WTC11 (cell line): ENCODE results near the gene STAT1. TPM values are rescaled to one million over a fixed set of nuclear protein-coding genes. Genes with fewer than 3 reads are reported as not detected.

ENCODE experiments used
- ATAC-seq: fragments of 200-7000 bp; cut with Tn5 transposase; 2 replicates; pipeline ENCODE4 v1.10.0; 2021; ENCODE audit warnings: mild to moderate bottlenecking, moderate library complexity
- CTCF ChIA-PET: fragments of 300-600 bp; sonication (Branson Sonifier 250); formaldehyde crosslinking; loops from one replicate; lab custom pipeline; 2021; ENCODE audit warnings: antibody characterized with exemption; lab: Charles Lee
- POLR2A ChIA-PET: fragments of 350-600 bp; sonication (Branson Sonifier 250); formaldehyde crosslinking; loops from one replicate; lab custom pipeline; 2021; ENCODE audit warnings: antibody characterized with exemption; lab: Charles Lee
- DNase-seq: peaks from one replicate; pipeline ENCODE4 v3.0.0; 2021; ENCODE audit warnings: low spot score
- H3K27ac Mint-ChIP-seq: 2 replicates; pipeline ENCODE4 v1.8.0; 2021; ENCODE audit warnings: mixed read lengths
- H3K27me3 Mint-ChIP-seq: 2 replicates; pipeline ENCODE4 v1.8.0; 2021; ENCODE audit warnings: low read depth, mild to moderate bottlenecking, moderate library complexity, mixed read lengths
- H3K36me3 Mint-ChIP-seq: 2 replicates; pipeline ENCODE4 v1.8.0; 2021; ENCODE audit warnings: mixed read lengths
- H3K4me1 Mint-ChIP-seq: 2 replicates; pipeline ENCODE4 v1.8.0; 2022; ENCODE audit warnings: mixed read lengths
- H3K4me3 Mint-ChIP-seq: 2 replicates; pipeline ENCODE4 v1.8.0; 2021; ENCODE audit warnings: mild to moderate bottlenecking, moderate library complexity, mixed read lengths
- H3K9me3 Mint-ChIP-seq: 2 replicates; pipeline ENCODE4 v1.8.0; 2021; ENCODE audit warnings: mixed read lengths
- FOXK1 ChIP-seq: sonication (generic); formaldehyde crosslinking; IDR thresholded peaks from 2 replicates; pipeline ENCODE4 v1.8.0; 2022; ENCODE audit warnings: mild to moderate bottlenecking, moderate library complexity, missing genetic modification reagents
- KAT7 ChIP-seq: sonication (generic); formaldehyde crosslinking; IDR thresholded peaks from 2 replicates; pipeline ENCODE4 v1.8.1; 2023; ENCODE audit warnings: missing genetic modification reagents, mild to moderate bottlenecking, borderline replicate concordance
- NFYB ChIP-seq: sonication (generic); formaldehyde crosslinking; conservative IDR thresholded peaks from 2 replicates; pipeline ENCODE4 v1.8.0; 2022; ENCODE audit warnings: low read depth, missing genetic modification reagents
- OVOL2 ChIP-seq: fragments of 250-450 bp; sonication (Bioruptor Pico); IDR thresholded peaks from 2 replicates; pipeline ENCODE4 v1.9.0; 2021; ENCODE audit warnings: mild to moderate bottlenecking, borderline replicate concordance
- RELA ChIP-seq: sonication (generic); formaldehyde crosslinking; IDR thresholded peaks from 2 replicates; pipeline ENCODE4 v1.8.1; 2022; ENCODE audit warnings: missing genetic modification reagents, mild to moderate bottlenecking, borderline replicate concordance
- RORB ChIP-seq: fragments of 250-450 bp; sonication (Bioruptor Pico); IDR thresholded peaks from 2 replicates; pipeline ENCODE4 v1.9.0; 2021; ENCODE audit warnings: mild to moderate bottlenecking
- SMAD4 ChIP-seq: sonication (generic); formaldehyde crosslinking; IDR thresholded peaks from 2 replicates; pipeline ENCODE4 v1.8.0; 2022; ENCODE audit warnings: mild to moderate bottlenecking, missing genetic modification reagents
- SP1 ChIP-seq: sonication (generic); formaldehyde crosslinking; conservative IDR thresholded peaks from 2 replicates; pipeline ENCODE4 v1.8.1; 2022; ENCODE audit warnings: missing genetic modification reagents
- TCF7 ChIP-seq: sonication (generic); formaldehyde crosslinking; IDR thresholded peaks from 2 replicates; pipeline ENCODE4 v1.8.0; 2022; ENCODE audit warnings: mild to moderate bottlenecking, low read depth, missing genetic modification reagents, moderate library complexity
- TEAD1 ChIP-seq: sonication (generic); formaldehyde crosslinking; IDR thresholded peaks from 2 replicates; pipeline ENCODE4 v1.8.0; 2022; ENCODE audit warnings: mild to moderate bottlenecking, missing genetic modification reagents
- ZNF263 ChIP-seq: sonication (generic); formaldehyde crosslinking; IDR thresholded peaks from 2 replicates; pipeline ENCODE4 v1.8.1; 2022; ENCODE audit warnings: low read depth, mild to moderate bottlenecking, moderate library complexity, missing genetic modification reagents
- ZNF423 ChIP-seq: fragments of 250-450 bp; sonication (Bioruptor Pico); IDR thresholded peaks from 2 replicates; pipeline ENCODE4 v2.1.2; 2022; ENCODE audit warnings: mild to moderate bottlenecking, moderate library complexity
- ZNF671 ChIP-seq: fragments of 250-450 bp; sonication (Bioruptor Pico); IDR thresholded peaks from 2 replicates; pipeline ENCODE4 v1.8.0; 2021; ENCODE audit warnings: mild to moderate bottlenecking
- total RNA-seq: library from RNA; stranded (reverse); gene quantifications from 3 replicates; pipeline ENCODE4 v1.2.3, GENCODE V29; 2021
- TF ChIP-seq, protein P1 (sequence below): sonication (generic); formaldehyde crosslinking; IDR thresholded peaks from 2 replicates; pipeline ENCODE4 v1.8.1; 2023; ENCODE audit warnings: mild to moderate bottlenecking, missing genetic modification reagents, moderate library complexity
- TF ChIP-seq, protein P2 (sequence below): fragments of 250-450 bp; sonication (Bioruptor Pico); IDR thresholded peaks from 2 replicates; pipeline ENCODE4 v1.9.0; 2021; ENCODE audit warnings: mild to moderate bottlenecking, borderline replicate concordance
- TF ChIP-seq, protein P3 (sequence below): sonication (generic); formaldehyde crosslinking; IDR thresholded peaks from 2 replicates; pipeline ENCODE4 v1.8.1; 2023; ENCODE audit warnings: mild to moderate bottlenecking, missing genetic modification reagents, moderate library complexity
- TF ChIP-seq, protein P4 (sequence below): sonication (generic); formaldehyde crosslinking; IDR thresholded peaks from 2 replicates; pipeline ENCODE4 v1.8.0; 2023; ENCODE audit warnings: missing genetic modification reagents
- TF ChIP-seq, protein P5 (sequence below): sonication (generic); formaldehyde crosslinking; IDR thresholded peaks from 2 replicates; pipeline ENCODE4 v1.8.1; 2022; ENCODE audit warnings: low read depth, missing genetic modification reagents, borderline replicate concordance
- TF ChIP-seq, protein P6 (sequence below): fragments of 250-450 bp; sonication (Bioruptor Pico); IDR thresholded peaks from 2 replicates; pipeline ENCODE4 v1.9.0; 2021; ENCODE audit warnings: mild to moderate bottlenecking
- TF ChIP-seq, protein P7 (sequence below): sonication (generic); formaldehyde crosslinking; IDR thresholded peaks from 2 replicates; pipeline ENCODE4 v1.8.1; 2022; ENCODE audit warnings: low read depth, mild to moderate bottlenecking, moderate library complexity, missing genetic modification reagents, borderline replicate concordance
- TF ChIP-seq, protein P8 (sequence below): sonication (generic); formaldehyde crosslinking; IDR thresholded peaks from 2 replicates; pipeline ENCODE4 v1.8.0; 2022; ENCODE audit warnings: mild to moderate bottlenecking, missing genetic modification reagents

The STAT1 gene
- total RNA-seq, 1 experiment from 2014 or later: 36.1 TPM

DNA sequence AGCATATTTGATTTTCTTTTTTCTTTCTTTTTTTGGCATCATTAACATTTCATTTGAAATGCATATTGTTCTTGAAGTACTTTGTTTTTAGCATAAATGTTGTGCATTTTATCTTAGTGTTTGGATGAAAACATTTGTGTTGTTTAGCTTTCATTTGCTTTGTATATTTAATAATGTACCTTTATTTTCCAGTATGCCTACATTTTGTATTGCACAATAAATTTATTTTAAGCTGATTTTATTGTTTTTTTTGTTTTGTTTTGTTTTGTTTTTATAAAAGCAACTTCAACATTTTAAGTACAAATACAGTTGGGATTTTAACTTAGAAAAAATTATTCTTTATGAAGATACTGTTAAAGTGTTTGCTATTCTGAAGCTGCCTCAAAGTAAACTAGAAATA is 78.9 kb downstream of the STAT1 start (continued):
- TF ChIP-seq, protein P1, sequence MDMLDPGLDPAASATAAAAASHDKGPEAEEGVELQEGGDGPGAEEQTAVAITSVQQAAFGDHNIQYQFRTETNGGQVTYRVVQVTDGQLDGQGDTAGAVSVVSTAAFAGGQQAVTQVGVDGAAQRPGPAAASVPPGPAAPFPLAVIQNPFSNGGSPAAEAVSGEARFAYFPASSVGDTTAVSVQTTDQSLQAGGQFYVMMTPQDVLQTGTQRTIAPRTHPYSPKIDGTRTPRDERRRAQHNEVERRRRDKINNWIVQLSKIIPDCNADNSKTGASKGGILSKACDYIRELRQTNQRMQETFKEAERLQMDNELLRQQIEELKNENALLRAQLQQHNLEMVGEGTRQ (CRISPR knock-in tag): no peak
- no peak for TF ChIP-seq ZNF671 (CRISPR knock-in tag)
- TF ChIP-seq, protein P2, sequence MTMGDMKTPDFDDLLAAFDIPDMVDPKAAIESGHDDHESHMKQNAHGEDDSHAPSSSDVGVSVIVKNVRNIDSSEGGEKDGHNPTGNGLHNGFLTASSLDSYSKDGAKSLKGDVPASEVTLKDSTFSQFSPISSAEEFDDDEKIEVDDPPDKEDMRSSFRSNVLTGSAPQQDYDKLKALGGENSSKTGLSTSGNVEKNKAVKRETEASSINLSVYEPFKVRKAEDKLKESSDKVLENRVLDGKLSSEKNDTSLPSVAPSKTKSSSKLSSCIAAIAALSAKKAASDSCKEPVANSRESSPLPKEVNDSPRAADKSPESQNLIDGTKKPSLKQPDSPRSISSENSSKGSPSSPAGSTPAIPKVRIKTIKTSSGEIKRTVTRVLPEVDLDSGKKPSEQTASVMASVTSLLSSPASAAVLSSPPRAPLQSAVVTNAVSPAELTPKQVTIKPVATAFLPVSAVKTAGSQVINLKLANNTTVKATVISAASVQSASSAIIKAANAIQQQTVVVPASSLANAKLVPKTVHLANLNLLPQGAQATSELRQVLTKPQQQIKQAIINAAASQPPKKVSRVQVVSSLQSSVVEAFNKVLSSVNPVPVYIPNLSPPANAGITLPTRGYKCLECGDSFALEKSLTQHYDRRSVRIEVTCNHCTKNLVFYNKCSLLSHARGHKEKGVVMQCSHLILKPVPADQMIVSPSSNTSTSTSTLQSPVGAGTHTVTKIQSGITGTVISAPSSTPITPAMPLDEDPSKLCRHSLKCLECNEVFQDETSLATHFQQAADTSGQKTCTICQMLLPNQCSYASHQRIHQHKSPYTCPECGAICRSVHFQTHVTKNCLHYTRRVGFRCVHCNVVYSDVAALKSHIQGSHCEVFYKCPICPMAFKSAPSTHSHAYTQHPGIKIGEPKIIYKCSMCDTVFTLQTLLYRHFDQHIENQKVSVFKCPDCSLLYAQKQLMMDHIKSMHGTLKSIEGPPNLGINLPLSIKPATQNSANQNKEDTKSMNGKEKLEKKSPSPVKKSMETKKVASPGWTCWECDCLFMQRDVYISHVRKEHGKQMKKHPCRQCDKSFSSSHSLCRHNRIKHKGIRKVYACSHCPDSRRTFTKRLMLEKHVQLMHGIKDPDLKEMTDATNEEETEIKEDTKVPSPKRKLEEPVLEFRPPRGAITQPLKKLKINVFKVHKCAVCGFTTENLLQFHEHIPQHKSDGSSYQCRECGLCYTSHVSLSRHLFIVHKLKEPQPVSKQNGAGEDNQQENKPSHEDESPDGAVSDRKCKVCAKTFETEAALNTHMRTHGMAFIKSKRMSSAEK (CRISPR knock-in tag): no peak
- TF ChIP-seq, protein P3, sequence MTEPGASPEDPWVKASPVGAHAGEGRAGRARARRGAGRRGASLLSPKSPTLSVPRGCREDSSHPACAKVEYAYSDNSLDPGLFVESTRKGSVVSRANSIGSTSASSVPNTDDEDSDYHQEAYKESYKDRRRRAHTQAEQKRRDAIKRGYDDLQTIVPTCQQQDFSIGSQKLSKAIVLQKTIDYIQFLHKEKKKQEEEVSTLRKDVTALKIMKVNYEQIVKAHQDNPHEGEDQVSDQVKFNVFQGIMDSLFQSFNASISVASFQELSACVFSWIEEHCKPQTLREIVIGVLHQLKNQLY (CRISPR knock-in tag): no peak
- TF ChIP-seq, protein P4, sequence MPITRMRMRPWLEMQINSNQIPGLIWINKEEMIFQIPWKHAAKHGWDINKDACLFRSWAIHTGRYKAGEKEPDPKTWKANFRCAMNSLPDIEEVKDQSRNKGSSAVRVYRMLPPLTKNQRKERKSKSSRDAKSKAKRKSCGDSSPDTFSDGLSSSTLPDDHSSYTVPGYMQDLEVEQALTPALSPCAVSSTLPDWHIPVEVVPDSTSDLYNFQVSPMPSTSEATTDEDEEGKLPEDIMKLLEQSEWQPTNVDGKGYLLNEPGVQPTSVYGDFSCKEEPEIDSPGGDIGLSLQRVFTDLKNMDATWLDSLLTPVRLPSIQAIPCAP: no peak

DNA sequence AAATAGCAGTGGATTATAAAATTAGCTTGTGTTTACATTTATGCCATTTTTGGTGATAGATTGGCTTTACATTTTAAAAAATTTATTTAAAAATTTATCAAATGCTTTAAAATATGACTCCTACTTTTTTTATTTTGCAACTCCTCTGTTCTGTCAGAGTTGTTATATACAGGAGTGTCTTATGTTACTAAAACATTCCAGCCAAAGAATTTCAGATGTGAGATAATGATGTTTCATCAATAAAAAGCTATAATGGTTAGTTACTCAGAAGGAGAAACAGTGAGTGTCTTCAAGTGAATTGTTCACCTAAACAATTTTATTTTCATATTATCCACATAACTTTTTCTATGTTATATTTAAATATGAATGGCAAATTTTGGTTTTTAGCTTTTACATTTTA is 80.6 kb downstream of the STAT1 start:
- POLR2A ChIA-PET: no interaction called here
- H3K4me3 Mint-ChIP-seq: no peak overlapping the region
- DNase-seq (no peak), ATAC-seq (no peak)
- H3K9me3 Mint-ChIP-seq: no peaks in the 10 kb centered on the region
- CTCF ChIA-PET: no interaction called here
- no peak for TF ChIP-seq RORB (CRISPR knock-in tag)
- TF ChIP-seq ZNF423 (CRISPR knock-in tag): no peak
- no peak for TF ChIP-seq TCF7 (CRISPR knock-in tag)
- TF ChIP-seq TEAD1 (CRISPR knock-in tag): no peak
- no peak for TF ChIP-seq KAT7 (CRISPR knock-in tag)
- TF ChIP-seq, protein P5, sequence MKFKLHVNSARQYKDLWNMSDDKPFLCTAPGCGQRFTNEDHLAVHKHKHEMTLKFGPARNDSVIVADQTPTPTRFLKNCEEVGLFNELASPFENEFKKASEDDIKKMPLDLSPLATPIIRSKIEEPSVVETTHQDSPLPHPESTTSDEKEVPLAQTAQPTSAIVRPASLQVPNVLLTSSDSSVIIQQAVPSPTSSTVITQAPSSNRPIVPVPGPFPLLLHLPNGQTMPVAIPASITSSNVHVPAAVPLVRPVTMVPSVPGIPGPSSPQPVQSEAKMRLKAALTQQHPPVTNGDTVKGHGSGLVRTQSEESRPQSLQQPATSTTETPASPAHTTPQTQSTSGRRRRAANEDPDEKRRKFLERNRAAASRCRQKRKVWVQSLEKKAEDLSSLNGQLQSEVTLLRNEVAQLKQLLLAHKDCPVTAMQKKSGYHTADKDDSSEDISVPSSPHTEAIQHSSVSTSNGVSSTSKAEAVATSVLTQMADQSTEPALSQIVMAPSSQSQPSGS (CRISPR knock-in tag): no peak
- TF ChIP-seq ZNF671 (CRISPR knock-in tag): no peak
- TF ChIP-seq RELA (CRISPR knock-in tag): no peak
- TF ChIP-seq, protein P6, sequence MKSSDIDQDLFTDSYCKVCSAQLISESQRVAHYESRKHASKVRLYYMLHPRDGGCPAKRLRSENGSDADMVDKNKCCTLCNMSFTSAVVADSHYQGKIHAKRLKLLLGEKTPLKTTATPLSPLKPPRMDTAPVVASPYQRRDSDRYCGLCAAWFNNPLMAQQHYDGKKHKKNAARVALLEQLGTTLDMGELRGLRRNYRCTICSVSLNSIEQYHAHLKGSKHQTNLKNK: no peak
- no peak overlapping the region for H3K27ac Mint-ChIP-seq
- peaks cover 64% of the 10 kb centered on the region for H3K4me1 Mint-ChIP-seq
- no peaks in the 10 kb centered on the region for H3K27me3 Mint-ChIP-seq
- H3K36me3 Mint-ChIP-seq: peaks cover 16% of the 10 kb centered on the region

DNA sequence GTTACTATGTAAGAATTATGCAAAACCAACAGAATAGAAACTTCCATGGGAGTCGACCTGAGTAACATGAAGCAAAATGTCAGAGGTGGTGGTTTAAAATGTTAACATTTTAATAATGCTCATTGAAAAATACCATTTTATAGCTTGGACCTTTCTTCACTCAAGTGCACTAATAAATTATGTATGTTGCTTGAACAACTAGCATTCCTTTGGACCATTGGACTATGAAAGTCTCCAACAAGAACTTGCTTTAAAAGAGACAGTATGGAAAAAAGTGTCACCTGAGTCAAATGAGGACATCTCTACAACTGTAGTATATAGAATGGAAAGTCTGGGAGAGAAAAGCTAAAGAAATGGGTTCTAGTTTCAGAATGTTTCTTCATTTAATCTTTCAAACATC is 81.5 kb downstream of the STAT1 start:
- no peak for ATAC-seq
- CTCF ChIA-PET: no interaction called here
- H3K9me3 Mint-ChIP-seq: no peaks in the 10 kb centered on the region
- H3K27ac Mint-ChIP-seq: peak overlapping the region; percentile 83
- no peaks in the 10 kb centered on the region for H3K27me3 Mint-ChIP-seq
- peaks cover 20% of the 10 kb centered on the region for H3K36me3 Mint-ChIP-seq
- POLR2A ChIA-PET: interaction anchor here (0.6 kb wide), 1 partner anchor 9 kb away, joined by 3 read pairs; no protein-coding TSS in a partner anchor
- peaks cover 59% of the 10 kb centered on the region for H3K4me1 Mint-ChIP-seq
- DNase-seq: no peak
- no peak overlapping the region for H3K4me3 Mint-ChIP-seq
- no peak for TF ChIP-seq ZNF263 (CRISPR knock-in tag)
- TF ChIP-seq, protein P7, sequence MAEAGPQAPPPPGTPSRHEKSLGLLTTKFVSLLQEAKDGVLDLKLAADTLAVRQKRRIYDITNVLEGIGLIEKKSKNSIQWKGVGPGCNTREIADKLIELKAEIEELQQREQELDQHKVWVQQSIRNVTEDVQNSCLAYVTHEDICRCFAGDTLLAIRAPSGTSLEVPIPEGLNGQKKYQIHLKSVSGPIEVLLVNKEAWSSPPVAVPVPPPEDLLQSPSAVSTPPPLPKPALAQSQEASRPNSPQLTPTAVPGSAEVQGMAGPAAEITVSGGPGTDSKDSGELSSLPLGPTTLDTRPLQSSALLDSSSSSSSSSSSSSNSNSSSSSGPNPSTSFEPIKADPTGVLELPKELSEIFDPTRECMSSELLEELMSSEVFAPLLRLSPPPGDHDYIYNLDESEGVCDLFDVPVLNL (CRISPR knock-in tag): no peak
- no peak for TF ChIP-seq FOXK1 (CRISPR knock-in tag)
- TF ChIP-seq OVOL2 (CRISPR knock-in tag): no peak
- no peak for TF ChIP-seq NFYB (CRISPR knock-in tag)
- no peak for TF ChIP-seq SP1 (CRISPR knock-in tag)
- TF ChIP-seq SMAD4: no peak
- TF ChIP-seq, protein P8, sequence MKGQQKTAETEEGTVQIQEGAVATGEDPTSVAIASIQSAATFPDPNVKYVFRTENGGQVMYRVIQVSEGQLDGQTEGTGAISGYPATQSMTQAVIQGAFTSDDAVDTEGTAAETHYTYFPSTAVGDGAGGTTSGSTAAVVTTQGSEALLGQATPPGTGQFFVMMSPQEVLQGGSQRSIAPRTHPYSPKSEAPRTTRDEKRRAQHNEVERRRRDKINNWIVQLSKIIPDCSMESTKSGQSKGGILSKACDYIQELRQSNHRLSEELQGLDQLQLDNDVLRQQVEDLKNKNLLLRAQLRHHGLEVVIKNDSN (CRISPR knock-in tag): no peak
